HL-60 (cell line): Measurements from ENCODE around the gene SCYL1.

Source experiments
- DNase-seq, 2 experiments: peaks; one replicate each; pipeline ENCODE4 v3.0.0-alpha.2; 2010 to 2020; ENCODE audit warnings: low read depth in 1 of 2, low spot score in 1 of 2
- H3K27ac ChIP-seq: fragments of 250-450 bp; sonication (Bioruptor Pico); replicated peaks from 2 replicates; pipeline ENCODE4 v1.5.1; 2020; ENCODE audit warnings: mild to moderate bottlenecking, moderate library complexity
- H3K27me3 ChIP-seq: fragments of 250-450 bp; sonication (Bioruptor Pico); 2 replicates; pipeline ENCODE4 v1.5.1; 2021; ENCODE audit warnings: mild to moderate bottlenecking, moderate library complexity; ENCODE audit not compliant: insufficient read depth, poor library complexity, severe bottlenecking
- H3K4me3 ChIP-seq: replicated peaks from 2 replicates; pipeline ENCODE4 v1.5.1; 2011; ENCODE audit warnings: mild to moderate bottlenecking, control low read depth, low read length; ENCODE audit not compliant: insufficient read depth
- CTCF ChIP-seq: IDR thresholded peaks from one replicate; pipeline ENCODE4 v1.5.1; 2011; ENCODE audit warnings: low read length, control low read depth, inconsistent platforms; ENCODE audit not compliant: insufficient read depth
- GABPA ChIP-seq: IDR thresholded peaks from 2 replicates; pipeline ENCODE4 v1.6.1; 2012; ENCODE audit warnings: low read depth
- POLR2AphosphoS5 ChIP-seq: IDR thresholded peaks from 2 replicates; pipeline ENCODE4 v1.6.1; 2012; ENCODE audit warnings: low read depth
- REST ChIP-seq: IDR thresholded peaks from 2 replicates; pipeline ENCODE4 v1.6.1; 2012; ENCODE audit warnings: low read depth; ENCODE audit not compliant: insufficient replicate concordance
- SPI1 ChIP-seq: IDR thresholded peaks from 2 replicates; pipeline ENCODE4 v1.6.1; 2012; ENCODE audit warnings: low read depth, mild to moderate bottlenecking, borderline replicate concordance

Gene SCYL1

GRCh38 chr11:65500387-65501185, 24.3 kb upstream of the SCYL1 start:
- TF ChIP-seq POLR2AphosphoS5 (peak; percentile 98), REST (peak; percentile 9), SPI1 (no peak; the same call in 1 of the 2 replicates)
- DNase-seq: peak in 1 of 2 experiments; percentile 62

GRCh38 chr11:65501186-65501471, 23.8 kb upstream of the SCYL1 start:
- peak overlapping the region; percentile 100 for H3K27ac ChIP-seq
- TF ChIP-seq POLR2AphosphoS5 (no peak), CTCF (no peak)

More at GRCh38 chr11:65500387-65501185, 24.3 kb upstream of the SCYL1 start:
- Histone ChIP-seq H3K27me3 (no peaks in the 10 kb centered on the region), H3K4me3 (peak overlapping the region; percentile 82), H3K27ac (peak overlapping the region; percentile 100)

GRCh38 chr11:65501472-65502273, 23.2 kb upstream of the SCYL1 start:
- DNase-seq: no peak
- peak overlapping the region; percentile 82 for H3K4me3 ChIP-seq
- peak overlapping the region; percentile 100 for H3K27ac ChIP-seq

More at GRCh38 chr11:65501186-65501471, 23.8 kb upstream of the SCYL1 start:
- H3K27me3 ChIP-seq: no peaks in the 10 kb centered on the region
- peak overlapping the region; percentile 82 for H3K4me3 ChIP-seq
- no peak for DNase-seq

GRCh38 chr11:65502274-65502554, 22.7 kb upstream of the SCYL1 start:
- peak overlapping the region; percentile 100 for H3K27ac ChIP-seq
- no peaks in the 10 kb centered on the region for H3K27me3 ChIP-seq
- TF ChIP-seq POLR2AphosphoS5 (no peak), CTCF (no peak), GABPA (no peak)
- no peak for DNase-seq
- H3K4me3 ChIP-seq: peak overlapping the region; percentile 82

More at GRCh38 chr11:65501472-65502273, 23.2 kb upstream of the SCYL1 start:
- TF ChIP-seq SPI1 (no peak), POLR2AphosphoS5 (peak; percentile 88), REST (peak; percentile 31)
- no peaks in the 10 kb centered on the region for H3K27me3 ChIP-seq
